Activated T-cell treated with anti-CD3 and anti-CD28 coated beads, Interleukin-2, amount 50 U/mL, for 48 hours (primary cell): Measurements from ENCODE around the gene C4orf33.
"Not testable (repeated sequence)": the region's sequence is repeated elsewhere in the genome, so short reads cannot be mapped to it uniquely, and the experiment has no call there.

ENCODE experiments used
- DNase-seq, 2 experiments: peaks; one replicate each; pipeline ENCODE4 v3.0.0-alpha.2; 2020

Gene C4orf33, protein sequence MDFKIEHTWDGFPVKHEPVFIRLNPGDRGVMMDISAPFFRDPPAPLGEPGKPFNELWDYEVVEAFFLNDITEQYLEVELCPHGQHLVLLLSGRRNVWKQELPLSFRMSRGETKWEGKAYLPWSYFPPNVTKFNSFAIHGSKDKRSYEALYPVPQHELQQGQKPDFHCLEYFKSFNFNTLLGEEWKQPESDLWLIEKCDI

DNA sequence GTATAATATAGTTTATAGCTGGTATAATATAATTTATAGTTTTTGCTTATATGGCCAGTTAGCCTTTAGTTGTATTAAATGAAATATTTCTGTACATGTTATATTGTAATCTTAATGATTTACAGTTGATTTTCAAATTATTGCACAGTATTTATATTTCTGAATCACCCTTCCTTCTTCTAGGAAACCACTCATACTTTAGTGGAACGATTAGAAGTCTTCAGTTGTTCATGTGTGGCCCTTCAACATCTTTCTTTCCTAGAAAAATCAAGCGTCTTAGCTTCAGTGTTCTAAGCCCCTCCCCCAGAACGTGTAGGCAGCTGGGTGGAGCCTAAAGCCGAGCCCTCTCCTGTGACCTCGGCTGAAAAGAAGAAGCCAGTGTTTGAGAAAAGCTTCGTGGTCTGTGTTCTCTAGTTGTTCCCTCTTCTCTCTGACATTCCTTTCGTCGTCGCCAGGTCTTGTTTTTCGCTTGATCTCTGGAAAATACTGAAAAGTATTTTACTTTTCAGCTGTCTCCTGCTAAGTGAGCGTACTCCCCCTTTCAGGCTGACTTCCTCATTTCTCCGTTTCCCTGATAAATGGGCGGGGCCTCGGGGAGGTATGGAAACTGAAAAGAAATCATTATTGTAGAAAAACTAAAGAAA lies at the start of gene C4orf33:
C4orf33 (plus strand) TSS at position 342 of the 644 bp plus-strand sequence. CDS start 6,459 bp downstream, outside the sequence.
- DNase-seq = peak; percentile 77 to 81

DNA sequence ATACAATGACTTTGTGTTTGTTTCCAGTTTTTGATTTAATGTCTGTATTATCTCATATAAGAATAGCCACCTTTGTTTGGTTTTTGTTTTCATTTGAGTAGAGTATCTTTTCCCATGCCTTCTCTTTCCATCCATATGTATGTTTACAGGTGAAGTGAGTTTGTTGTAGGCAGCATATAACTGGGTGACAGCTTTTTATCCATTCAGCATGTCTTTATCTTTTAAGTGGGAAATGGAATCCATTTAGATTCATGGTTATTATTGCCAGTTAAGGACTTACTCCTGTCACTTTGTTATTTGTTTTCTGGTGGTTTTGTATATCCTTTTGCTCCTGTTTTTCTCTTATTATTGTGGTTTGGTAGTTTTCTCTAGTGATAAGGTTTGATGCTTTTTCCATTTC lies 36.9 kb upstream of the C4orf33 start:
- no peak for DNase-seq

DNA sequence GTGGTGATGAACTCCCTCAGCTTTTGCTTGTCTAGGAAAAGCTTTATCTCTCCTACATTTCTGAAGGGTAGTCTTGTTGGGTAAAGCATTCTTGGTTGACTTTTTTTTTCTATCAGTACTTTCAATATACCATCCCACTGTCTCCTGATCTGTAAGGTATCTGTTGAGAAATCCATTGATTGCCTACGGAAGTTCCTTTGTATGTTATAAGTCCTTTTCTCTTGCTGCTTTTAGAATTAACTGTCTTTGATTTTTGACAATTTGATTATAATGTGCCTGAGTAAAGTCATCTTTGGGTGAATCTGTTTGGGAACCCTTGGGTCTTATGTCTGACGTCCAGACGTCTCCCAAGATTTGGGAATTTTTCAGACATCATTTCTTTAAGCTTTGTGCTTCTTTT lies 33.4 kb upstream of the C4orf33 start:
- no peak for DNase-seq

DNA sequence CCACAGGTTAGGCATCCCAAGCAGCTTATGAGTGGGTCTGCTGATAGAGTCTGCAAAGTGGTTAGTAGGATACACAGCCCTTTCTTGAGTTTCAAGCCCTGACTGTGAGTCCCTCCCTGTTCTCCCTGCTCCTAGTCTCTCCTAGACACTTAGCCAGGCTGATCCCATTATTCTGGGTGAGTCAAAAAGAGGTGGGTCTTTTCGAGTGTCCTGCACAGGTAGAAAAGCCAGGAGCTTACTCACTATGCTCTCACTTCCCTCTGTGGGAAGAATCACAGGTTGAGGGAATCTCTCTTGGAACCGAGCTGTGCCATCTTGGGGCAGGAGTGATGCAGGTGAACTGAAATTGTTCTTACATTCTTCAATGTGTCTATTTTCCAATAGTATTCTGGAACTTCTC lies 32.3 kb upstream of the C4orf33 start:
- DNase-seq = no peak

DNA sequence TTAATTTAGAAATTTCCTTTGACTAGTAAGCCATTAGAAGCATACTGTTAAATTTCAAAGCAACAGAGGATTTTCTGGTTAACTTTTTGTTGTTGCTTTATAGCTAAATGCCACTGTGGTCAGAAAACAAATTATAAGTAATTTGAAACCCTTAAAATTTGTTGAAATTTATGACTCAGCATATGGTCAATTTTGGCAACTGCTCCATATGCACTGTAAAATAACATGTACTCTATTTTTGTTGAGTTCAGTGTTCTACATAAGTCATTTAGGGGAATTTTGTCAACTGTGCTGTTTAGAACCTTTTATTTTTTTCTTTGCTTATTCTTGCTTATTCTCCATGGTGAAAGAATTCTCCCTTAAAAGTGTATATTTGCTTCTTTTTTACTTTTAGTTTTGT lies 31.2 kb upstream of the C4orf33 start:
- no peak for DNase-seq

DNA sequence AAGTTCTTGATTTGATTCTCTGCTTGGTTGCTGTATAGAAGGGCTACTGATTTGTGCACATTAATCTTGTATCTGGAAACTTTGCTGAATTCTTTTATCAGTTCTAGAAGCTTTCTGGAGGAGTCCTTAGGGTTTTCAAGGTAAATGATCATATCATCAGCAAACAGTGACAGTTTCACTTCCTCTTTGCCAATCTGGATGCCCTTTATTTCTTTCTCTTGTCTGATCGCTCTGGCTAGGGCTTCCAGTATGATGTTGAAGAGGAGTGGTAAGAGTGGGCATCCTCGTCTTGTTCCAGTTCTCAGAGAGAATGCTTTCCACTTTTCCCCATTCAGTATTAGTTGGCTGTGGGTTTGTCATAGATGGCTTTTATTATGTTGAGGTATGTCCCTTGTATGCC lies 26.4 kb upstream of the C4orf33 start:
- not testable (repeated sequence) for DNase-seq

DNA sequence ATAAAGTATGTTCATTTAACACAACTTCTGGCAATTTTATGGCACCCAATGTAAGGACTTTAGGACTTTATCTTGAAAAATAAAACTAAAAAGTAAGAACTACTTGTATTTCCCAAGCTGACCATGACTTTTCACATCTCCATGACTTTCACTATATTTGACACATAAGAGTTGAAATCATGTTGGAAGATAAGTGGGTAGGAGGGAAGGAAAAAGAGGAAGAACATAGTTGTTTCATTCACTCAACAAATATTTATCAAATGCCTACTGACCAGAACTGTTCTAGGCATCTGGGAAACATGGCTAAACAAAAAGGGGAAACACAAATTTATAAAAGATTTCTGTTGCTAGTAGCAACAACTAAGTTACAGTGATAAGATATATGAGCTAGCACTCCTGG lies 18.6 kb upstream of the C4orf33 start:
- DNase-seq = no peak

DNA sequence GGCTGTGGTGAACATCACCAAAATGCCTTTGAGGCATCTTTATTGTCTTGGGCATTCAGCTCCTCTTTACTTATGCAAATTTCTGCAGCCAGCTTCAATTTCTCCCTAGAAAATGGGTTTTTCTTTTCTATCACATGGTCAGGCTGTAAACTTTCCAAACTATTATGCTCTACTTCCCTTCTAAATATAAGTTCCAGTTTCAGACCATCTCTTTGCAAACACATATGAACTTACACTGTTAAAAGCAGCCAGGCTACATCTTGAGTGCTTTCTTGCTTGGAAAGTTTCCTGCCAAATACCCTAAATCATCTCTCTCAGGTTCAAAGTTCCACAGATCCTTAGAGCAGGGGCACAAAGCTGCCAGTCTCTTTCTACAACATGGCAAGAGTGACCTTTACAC lies 15.8 kb upstream of the C4orf33 start:
- DNase-seq = no peak

DNA sequence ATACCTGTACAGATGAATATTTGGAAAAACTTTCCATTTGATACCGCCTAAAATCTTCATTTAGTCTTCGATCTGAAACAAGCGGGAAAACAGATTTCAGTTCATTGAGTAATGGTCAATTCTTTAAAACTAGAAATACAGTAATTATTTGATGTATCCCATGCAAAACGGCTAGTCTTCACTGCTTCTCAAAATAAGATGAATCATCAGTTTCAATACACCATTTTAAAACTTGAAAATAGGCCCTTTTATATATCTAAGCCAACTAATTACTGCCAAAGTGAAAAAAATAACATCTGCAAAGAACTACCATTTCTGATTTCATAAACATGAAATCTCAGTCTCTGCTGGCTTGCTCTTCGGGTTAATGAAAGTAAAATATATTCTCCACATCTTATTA lies 13.7 kb upstream of the C4orf33 start:
- no peak for DNase-seq

DNA sequence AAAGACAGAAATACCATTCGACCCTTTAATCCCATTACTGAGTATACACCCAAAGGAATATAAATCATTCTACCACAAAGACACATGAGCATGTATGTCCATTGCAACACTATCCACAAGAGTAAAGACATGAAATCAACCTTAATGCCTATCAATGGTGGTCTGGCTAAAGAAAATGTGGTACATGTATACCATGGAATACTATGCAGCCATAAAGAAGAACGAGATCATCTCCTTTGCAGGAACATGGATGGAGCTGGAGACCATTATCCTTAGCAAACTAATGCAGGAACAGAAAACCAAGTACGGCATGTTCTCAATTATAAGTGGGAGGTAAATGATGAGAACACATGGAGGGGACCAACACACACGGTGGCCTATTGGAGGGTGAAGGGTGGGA lies 10.5 kb upstream of the C4orf33 start:
- no peak for DNase-seq

DNA sequence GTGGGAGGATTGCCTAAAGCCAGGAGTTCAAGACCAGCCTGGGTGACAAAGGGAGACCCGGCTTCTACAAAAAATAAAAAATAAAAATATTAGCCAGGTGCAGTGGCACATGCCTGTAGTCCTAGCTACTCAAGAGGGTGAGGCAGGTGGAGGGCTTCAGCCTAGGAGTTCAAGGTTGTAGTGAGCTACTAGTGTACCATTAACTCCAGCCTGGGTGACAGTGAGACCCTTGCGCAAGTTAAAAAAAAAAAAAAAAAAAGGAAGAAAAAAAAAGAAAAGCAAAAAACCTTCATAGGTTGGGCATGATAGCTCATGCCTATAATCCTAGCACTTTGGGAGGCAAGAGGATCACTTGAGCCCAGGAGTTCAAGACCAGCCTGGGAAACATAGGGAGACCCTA lies 8.4 kb upstream of the C4orf33 start:
- no peak for DNase-seq

DNA sequence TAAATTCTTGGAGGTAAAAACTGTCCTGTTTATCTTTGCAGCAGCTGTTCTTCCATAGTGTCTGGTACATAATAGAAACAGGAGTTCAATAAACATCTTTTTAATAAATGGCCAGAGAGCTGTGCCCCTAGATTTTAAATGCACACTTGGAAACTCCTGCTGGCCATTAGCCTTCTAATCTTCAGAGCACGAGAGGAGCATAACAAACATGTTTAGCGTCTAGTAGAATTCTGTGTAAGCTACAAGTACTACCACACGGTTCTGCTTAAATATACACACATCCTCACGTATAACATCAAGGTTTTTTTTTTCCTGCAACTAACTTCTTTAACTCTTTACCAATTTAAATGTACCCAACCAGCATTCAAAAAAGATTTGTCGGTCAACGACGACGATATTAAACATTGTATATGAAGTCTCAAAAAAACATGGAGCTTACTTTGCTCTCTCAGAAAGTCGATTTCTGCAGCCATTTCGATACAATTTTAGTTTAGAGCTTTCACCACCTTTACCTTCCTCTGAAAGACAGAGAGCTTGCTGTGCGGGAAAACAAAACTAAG lies 3.2 kb upstream of the C4orf33 start:
- no peak for DNase-seq

DNA sequence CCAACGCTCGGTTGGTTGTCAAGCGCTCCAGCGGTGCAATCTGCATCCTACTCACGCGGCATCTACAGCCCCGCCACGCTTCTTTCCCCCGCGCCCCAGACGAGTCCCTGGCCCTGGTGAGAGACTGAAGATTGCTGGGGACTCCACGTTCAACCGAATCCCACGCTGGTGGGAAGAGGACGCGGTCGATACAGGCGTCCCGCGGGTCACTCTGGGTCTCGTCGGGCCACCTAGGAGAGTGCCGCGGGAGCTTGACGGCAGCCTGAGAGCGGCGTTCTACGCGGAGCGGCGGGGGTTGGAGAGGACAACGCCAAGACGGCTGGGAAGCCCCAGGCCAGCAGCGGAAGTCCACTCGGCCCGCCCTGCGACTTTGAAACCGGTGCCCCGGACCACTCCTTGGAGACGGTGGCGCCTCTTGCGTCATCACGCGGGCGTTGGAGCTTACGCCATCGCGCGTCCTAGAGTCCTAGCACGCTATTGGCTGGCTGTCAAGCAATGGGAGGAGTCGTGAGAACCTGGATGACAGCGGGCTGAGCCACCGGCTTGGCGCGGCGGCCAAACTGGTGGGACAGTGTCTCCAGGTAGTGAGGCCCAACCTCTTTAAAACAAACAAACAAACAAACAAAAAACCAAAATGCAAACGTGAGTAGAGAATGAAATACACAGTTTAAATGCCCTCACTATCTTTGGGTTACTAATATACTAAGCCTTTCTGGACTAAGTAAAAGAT lies 2.6 kb upstream of the C4orf33 start, which contains the start of gene SCLT1:
SCLT1 (minus strand) TSS at position 349 of the 730 bp plus-strand sequence. CDS start 436 bp downstream, outside the sequence.
- DNase-seq = peak; percentile 96 to 97

DNA sequence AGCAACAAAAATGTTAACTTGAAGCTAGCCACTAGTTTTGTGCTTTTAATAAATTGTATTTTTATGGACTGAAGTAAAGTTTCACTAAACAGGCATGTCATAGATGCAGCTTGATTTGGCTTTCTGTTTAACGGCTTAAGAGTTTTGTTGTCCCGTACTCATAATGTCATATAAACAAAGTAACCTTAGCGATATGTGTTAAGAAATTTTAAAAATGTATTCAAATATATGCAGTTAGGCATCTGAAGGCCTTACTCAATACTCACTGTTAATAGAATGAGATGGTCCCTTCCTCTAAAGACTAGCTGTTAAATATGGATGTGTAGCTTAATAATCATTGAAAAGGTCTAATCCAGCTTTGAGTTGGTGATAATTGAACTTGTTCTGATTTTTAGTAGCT lies 1.6 kb upstream of the C4orf33 start:
- no peak for DNase-seq

DNA sequence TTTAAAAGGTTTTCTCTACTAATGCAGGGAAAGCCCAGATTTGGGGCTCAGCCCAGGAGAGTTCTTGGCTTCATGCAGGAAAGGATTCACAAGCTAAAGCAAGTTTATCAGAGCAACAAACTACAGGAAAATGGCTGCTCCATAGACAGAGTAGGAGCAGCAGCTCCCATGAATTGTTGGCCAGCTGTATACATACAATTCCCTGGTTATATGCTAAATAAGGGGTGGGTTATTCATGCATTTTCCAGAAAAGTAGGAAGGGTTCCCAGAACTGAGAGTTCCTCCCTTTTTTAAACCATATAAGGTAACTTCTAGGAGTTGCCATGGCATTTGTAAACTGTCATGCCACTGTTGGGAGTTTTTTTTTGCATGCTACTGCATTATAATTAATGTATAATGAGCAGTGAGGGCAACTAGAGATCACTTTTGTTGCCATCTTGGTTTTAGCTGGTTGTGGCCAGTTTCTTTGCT lies 2.6 kb downstream of the C4orf33 start:
- no peak for DNase-seq

DNA sequence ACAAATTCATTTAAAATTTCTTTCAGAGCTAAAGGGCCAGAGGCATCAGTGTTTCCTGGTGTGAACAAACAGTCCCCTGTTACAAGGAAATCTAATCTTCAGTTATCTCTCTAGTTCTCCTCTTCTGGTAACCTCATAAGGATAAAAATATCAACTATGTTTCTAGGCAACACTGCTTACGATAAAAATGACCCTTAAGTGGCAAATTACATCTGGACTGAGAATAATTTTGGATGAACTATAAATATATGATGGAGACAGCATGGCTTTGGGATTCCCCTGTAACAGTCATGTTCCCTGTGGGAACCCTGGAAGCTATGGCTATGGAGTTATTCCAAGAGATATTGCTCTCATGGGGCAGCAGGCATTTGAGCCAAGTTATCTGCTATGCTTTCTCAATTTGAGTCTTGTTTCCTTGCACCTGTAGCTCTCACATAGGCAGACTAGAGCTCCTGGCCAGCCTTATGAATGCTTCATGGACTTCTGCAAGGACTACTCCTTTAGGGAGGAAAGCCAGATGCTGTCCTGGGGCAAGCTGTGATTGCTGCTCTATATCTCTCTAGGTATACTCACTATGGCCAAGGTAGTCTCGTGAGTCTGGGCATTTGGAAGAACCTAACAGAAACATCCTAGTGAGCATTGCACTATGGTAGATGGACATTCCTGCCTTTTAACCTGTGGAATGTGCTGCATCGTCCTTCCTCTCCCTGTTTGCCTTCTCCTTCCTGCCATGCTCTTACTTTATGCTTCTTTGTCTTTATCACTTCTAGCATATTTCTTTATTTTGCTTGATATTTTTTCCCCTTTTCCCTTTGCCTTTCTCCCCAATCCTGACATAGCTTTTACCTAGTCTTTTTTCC lies 14.2 kb downstream of the C4orf33 start:
- DNase-seq = no peak

DNA sequence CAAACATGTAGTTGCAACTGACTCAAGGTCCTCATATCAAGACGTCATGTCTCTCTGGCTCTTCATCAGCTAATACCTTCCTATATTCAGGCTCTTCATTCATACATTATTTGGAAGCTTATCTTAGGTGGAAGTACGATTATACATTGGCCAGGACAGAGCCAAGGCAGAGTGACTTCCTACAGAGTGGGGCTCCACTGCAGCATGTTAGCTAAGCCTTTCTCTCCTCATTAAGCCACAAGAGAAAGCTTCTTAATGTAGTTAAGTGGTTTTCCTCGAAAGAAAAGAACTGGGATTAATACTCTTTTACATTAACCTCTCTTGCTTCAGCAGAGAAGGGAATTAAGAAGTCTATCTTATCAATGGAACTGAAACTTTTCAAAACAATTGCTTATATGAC lies 15.0 kb downstream of the C4orf33 start:
- DNase-seq = no peak

DNA sequence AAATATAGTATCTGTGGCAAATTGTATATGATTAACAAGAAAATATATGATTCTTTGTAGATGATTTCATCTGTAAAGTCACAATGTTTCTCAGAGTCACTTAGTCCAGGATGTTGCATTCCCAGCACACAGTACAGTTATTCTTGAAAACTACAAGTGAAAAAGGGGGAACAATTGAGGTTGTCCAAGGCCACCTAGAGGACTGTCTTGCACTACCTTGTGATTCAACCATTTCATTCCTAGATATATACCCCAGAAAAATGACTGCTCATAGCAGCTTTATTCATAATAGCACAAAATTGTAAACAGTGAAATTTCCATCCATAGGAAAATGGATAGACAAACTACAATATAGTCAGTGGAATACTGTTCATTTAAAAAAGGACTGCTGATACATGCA lies 16.0 kb downstream of the C4orf33 start:
- DNase-seq = no peak

DNA sequence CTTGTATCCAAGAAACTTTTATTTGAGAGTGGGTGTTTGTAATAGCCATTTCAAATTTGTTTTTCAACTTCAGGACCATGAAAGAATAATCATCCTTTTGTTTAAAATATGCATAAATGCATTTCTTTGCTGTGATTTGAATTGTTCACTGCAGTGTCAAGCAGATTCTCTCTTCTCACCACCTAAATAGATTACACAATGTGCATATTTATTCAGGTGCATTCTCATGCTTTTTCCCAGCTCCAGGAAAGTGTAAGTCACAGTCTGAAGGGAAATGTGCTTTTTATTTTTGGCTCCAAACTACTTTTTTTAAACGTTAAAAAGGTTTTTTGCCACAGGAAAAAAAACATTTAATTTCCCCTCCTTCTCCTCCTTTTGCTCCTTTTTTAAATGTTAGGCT lies 17.5 kb downstream of the C4orf33 start:
- no peak for DNase-seq

DNA sequence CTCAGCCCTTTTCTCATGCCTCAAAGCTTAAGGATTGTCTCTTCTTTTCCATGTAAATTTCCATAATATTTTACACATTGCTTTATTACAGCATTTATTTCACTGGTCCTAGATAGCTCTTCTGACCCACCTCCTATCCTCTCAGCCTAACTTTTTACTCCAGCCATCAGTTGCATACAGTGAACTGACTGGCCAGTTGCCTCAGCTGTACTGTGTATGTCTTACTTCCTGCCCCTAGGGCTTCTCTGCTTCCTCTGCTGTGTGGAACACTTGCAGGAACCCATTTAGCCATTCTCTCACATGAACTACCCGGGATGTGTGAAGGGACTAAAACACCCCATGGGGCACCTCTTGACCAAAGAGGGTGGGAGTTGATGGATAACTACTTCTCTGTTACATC lies 18.0 kb downstream of the C4orf33 start:
- DNase-seq = no peak

DNA sequence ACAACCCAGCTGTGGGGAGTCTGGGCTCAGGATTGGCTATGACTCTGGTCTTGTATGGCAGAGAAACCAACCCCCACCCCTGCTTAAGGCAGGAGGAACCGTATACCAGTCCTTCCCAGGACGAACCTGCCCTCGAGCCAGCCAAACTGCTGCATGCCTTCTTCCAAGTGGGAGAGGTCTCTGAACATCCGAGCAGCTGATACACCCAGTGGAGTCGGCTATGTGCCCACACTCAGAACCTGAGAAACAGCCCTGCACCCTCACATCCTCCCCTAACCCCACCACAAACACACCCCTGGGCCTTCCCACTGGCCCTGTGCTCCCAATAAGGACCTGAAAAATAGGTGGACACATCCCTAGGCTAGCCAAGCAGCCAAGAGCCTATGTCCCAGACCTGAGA lies 21.8 kb downstream of the C4orf33 start:
- DNase-seq = no peak

DNA sequence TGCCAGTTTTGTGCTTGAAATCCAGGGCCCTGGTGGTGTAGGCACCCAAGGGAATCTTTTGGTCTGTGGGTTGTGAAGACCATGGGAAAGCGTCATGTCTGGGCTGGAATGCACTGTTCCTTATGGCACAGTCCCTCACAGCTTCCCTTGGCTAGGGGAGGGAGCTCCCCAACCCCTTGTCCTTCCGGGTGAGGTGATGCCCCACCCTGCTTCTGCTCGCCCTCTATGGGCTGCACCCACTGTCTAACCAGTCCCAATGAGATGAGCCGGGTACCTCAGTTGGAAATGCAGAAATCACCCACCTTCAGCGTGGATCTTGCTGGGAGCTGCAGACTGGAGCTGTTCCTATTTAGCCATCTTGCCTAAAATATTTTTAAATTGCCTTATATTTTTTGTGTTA lies 30.7 kb downstream of the C4orf33 start:
- DNase-seq = not testable (repeated sequence)

DNA sequence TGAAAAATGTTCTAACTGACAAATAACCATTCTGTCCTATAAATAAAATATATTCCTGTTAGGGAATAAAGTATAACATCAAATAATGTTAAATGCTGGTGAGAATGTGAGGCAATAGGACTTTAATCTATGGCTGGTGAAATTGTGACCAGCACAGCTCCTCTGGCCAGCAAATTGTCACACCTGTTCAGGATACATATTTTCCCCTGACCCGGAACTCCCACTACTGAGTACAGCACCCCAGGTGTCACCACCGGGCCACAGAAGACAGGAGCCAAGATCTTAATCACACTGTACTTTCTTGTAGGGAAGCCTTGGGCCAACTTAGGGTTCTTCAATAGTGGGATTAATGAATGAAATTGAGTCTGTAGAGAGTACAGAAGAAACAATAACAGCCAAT lies 33.2 kb downstream of the C4orf33 start:
- DNase-seq = no peak
